ENCODE results near the gene ESYT2.

ESYT2 gene

GRCh38 chr7:158689488-158689887 lies 139.8 kb downstream of the ESYT2 start:
- TF ChIP-seq, protein P1, sequence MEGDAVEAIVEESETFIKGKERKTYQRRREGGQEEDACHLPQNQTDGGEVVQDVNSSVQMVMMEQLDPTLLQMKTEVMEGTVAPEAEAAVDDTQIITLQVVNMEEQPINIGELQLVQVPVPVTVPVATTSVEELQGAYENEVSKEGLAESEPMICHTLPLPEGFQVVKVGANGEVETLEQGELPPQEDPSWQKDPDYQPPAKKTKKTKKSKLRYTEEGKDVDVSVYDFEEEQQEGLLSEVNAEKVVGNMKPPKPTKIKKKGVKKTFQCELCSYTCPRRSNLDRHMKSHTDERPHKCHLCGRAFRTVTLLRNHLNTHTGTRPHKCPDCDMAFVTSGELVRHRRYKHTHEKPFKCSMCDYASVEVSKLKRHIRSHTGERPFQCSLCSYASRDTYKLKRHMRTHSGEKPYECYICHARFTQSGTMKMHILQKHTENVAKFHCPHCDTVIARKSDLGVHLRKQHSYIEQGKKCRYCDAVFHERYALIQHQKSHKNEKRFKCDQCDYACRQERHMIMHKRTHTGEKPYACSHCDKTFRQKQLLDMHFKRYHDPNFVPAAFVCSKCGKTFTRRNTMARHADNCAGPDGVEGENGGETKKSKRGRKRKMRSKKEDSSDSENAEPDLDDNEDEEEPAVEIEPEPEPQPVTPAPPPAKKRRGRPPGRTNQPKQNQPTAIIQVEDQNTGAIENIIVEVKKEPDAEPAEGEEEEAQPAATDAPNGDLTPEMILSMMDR (IDR thresholded peaks at IDR 0.05; ENCODE audit: low read length, missing control alignments): no peak
- H3K4me3 ChIP-seq (replicated peaks; ENCODE audit: low read depth, low read length): no peak overlapping the region

DNA sequence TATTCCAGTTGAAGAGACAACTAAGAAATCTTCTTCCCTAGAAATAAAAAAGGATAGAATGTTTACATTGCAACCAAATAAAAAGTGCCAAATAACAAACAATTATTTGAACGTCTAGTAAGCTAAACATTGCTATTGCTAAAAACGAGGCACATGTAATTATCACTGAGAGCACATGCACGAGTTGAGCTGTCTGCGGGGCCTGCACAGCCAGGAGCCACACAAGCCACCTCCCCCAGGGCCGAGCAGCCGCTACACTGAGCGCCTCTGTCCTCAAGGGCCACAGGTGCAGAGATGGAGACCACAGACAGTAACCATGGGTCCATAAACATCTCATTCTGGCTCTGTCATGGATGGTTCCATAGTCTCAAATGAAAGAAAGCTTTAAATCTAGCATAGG lies 141.9 kb downstream of the ESYT2 start:
- no peak for DNase-seq (ENCODE audit: low read depth)
- H3K4me3 ChIP-seq (replicated peaks; ENCODE audit: low read depth, low read length): no peak overlapping the region
- TF ChIP-seq, protein P1 (IDR thresholded peaks at IDR 0.05; ENCODE audit: low read length, missing control alignments): no peak

More at GRCh38 chr7:158689488-158689887, 139.8 kb downstream of the ESYT2 start:
- no peak for DNase-seq (ENCODE audit: low read depth)

DNA sequence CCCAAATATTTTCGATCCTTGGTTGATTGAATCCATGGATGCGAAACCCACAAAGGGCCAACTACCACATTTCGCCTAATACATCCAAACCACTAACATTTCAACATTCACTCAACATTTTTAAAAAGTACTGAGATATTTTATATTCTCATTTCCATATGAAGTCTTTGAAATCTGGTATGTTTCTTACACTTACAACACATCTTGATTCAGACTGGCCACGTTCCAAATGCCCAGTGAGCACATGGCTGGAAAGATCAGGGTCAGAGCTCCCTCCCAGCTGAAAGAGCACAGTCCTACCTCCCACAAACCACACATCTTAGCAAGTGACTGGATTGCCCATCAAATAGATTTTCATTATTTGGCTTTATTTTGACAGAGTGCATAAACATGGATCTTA lies 143.6 kb downstream of the ESYT2 start:
- no peak overlapping the region for H3K4me3 ChIP-seq (replicated peaks; ENCODE audit: low read depth, low read length)
- DNase-seq (ENCODE audit: low read depth): peak; percentile 48
- TF ChIP-seq, protein P1 (IDR thresholded peaks at IDR 0.05; ENCODE audit: low read length, missing control alignments): no peak

- peak; percentile 44 for DNase-seq (ENCODE audit: low read depth)
- TF ChIP-seq, protein P1 (IDR thresholded peaks at IDR 0.05; ENCODE audit: low read length, missing control alignments): no peak
- no peak overlapping the region for H3K4me3 ChIP-seq (replicated peaks; ENCODE audit: low read depth, low read length)
Measured at GRCh38 chr7:158684329-158684728, 145.0 kb downstream of the ESYT2 start.

- no peak overlapping the region for H3K4me3 ChIP-seq (replicated peaks; ENCODE audit: low read depth, low read length)
- TF ChIP-seq, protein P1 (IDR thresholded peaks at IDR 0.05; ENCODE audit: low read length, missing control alignments): no peak
- peak; percentile 23 for DNase-seq (ENCODE audit: low read depth)
Measured at GRCh38 chr7:158683541-158683940, 145.8 kb downstream of the ESYT2 start.

DNA sequence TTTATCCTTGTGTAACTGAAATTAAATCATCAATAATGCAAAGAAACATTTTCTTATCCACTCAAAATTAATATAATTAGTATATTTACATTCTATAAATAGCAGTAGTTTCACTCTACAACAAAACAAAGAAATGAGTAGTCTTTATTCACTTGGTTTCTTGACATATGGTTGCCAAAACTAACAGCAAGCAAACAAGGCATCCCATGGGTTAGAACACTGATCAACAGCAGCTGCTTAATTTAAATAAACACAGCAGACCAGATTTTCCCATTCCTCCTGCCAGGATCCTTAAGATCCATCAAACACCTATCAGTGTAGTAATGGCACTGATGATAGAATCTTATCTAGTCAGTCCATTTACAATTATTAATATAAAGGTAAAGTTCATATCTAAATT lies 146.9 kb downstream of the ESYT2 start:
- TF ChIP-seq, protein P1 (IDR thresholded peaks at IDR 0.05; ENCODE audit: low read length, missing control alignments): no peak
- H3K4me3 ChIP-seq (replicated peaks; ENCODE audit: low read depth, low read length): no peak overlapping the region
- no peak for DNase-seq (ENCODE audit: low read depth)
